Erythroblast (primary cell): ENCODE measurements around the gene SOX6.

Experiments
- GATA1 ChIP-seq: IDR thresholded peaks from 2 replicates; pipeline ENCODE4 v1.6.1; 2011; ENCODE audit warnings: low read depth, mild to moderate bottlenecking, control low read depth, low read length, moderate library complexity
- POLR2A ChIP-seq: IDR thresholded peaks from 2 replicates; pipeline ENCODE4 v1.6.1; 2011; ENCODE audit warnings: mild to moderate bottlenecking, low read length

DNA sequence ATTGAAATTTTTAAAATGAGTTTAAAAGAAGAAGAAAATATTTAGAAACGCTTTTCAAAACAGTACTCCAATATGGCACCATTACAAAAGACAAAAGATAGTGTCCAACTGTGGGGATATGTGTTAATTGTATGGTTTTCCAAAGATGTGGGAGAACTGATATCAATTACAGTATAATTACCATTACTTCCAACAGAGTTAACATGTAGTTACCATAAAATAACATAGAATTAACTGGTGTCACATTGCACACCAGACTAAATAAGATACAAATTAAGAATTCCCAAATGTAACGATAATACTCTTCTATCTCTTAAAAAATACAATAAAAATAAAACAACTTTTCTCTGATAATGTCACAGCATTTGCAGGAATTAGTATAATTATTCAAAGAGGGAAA, 329.5 kb downstream of the SOX6 start:
- TF ChIP-seq POLR2A (no peak), GATA1 (no peak)
